ENCODE measurements around the gene MACROD2.
"Not testable (repeated sequence)": the region's sequence is repeated elsewhere in the genome, so short reads cannot be mapped to it uniquely, and the experiment has no call there.

MACROD2 gene

DNA sequence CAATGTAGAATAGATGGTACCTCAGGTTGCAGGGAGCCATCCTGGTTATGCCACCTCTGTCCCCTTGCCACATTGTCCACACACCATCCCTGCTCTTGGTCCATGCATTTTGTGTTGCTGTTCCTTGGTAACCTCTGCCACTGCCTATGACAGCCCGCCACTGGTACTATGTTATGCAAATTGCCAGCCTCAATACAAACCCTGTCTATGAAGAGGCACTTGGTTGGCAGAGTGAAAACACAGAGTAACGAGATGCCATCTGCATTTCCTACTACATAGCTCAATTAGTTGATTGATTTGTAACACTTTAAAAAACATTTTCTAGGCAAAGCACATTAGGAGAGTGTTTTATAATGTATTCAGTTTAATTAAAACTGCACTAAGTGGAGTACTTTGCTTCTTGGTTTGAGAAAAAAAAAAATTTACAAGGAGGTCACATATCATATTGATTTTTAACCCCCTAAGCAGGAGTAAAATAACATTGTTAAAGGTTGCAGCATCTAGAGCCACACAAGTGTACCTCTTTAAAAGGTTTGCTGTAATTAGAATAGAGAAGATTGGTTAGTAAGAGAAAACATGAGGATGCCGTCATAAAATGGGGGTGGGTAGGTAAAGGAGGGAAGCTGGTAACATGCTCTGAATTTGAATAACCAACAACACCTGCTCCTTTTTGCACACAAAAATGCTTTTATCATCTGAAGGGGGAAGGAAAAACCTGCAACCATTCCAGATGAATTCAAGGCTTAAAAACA lies 1760.9 kb downstream of the MACROD2 start:
- no peak for DNase-seq

DNA sequence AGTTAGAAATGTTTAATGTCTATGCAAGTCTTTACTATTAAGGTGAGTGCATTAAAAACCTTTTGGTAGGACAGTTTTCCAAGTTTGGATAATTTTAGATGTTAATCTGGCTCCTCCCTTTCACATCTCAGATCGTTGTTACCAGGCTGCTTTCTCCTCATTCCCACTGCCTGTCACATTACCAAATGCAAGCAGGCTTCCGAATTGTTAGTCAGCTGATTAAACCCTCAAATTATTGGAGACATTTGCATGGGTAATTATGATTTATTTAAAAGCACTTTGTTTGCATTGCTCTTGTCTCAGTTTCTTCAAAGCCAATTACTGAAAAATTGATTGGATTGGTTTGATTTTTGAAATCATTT lies 1761.4 kb downstream of the MACROD2 start:
- no peak for DNase-seq

DNA sequence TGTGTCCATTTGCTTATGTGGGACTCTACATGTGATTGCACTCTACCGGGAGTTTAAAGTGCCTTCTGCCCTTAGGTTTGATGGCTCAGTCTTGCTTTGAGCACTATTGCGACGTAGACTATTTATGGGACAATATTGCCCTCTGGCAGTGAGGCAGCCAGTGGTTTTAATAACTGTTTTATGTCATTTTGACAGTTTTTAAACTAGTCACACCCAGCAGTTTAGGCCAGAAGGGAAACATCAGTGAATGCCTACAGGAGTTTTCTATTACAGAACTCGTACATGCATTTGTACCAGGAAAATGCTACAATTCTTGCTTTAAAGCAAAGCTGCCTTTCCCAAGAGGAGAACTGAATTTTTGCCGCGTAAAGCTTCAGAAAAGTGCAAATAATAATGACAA lies 1764.3 kb downstream of the MACROD2 start:
- DNase-seq = no peak

DNA sequence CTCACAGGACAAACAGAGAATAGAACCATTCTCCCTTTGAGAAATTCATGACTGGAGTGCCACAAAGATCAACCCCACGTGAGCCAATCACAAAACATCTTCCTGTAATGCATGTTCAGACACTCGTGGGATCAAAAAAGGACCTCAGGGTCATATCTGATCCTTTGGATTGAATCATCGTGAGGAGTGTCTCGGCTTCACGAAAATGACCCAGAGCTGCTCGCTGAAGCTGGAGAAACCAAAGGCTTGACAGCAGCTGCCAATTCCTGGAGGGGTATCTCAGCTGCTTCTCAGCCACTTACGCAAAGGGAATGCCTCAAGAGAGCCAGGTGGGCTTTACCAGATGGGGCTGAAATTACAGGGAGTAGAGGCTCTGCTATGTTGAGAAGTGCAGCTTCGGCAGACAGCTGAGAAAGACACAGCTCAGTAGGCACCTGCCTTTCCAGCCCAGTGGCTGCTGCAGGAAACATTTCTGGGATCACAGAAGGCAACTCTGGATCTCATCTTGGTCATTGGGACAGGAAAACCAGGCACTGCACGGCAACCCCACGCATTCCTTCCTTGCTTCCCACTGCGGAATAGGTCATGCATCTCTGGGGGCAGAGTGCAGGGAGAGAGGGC lies 1764.8 kb downstream of the MACROD2 start:
- no peak for DNase-seq

DNA sequence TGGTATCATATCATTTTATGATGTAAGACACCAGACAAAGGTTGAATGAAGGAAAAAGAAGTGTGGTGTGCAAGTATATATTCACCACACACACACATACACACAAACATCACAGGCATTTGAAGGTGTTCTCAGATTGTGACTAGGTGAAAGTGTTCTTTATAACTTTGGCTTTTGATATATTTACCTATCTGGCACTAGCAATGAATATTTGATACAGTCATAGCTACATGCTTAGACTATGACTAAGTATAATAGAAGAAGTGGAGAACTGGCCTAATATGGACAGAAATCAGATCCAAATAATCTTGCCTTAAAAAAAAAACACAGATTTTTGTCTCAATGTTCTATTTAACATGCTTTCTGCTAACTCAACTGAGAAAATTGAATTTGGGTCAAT lies 1768.0 kb downstream of the MACROD2 start:
- DNase-seq = no peak

DNA sequence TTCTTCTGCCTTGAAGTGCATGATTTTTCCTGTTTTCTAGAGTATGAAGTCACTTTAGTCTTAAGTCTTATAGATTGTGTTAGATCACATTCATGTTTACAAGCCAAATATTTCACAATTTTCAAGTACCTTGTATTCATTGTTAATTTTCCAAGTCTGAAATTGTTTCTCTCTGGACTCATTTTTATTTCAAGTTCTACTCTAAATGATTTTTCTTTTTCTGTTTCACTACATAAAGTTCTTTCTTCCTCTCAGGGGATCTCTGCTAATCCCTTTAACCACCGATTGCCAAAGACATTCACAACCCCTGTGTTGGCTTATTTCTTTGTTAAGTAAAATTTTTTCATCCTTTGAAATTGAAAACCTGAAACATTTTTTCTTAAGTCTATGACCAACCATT lies 1772.3 kb downstream of the MACROD2 start:
- DNase-seq = no peak

DNA sequence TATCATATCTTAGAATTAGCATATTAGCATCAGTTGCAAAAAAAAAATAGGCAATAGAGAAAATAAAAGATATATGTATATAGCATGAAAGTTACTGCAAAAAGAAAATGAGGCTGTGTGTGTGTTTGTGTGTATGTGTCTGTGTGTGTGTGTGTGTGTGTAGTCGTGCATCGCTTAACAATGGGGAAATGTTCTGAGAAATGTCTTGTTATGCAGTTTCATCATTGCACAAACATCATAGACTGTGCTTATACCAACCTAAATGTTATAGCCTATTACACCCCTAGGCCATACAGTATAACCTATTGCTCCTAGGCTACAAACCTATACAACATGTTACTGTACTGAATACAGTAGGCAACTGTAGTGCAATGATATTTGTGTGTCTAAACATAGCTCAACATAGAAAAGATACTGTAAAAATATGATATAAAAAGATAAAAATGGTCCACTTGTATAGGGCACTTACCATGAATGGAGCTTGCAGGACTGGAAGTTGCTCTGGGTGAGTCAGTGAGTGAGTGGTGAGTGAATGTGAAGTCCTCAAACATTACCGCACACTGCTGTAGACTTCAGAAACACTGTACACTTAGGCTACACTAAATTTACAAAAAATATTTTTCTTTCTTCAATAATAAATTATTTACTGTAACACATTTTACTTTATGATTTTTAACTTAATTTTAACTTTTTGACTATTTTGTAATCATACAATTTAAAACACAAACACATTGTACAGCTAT lies 1772.9 kb downstream of the MACROD2 start:
- DNase-seq = no peak

DNA sequence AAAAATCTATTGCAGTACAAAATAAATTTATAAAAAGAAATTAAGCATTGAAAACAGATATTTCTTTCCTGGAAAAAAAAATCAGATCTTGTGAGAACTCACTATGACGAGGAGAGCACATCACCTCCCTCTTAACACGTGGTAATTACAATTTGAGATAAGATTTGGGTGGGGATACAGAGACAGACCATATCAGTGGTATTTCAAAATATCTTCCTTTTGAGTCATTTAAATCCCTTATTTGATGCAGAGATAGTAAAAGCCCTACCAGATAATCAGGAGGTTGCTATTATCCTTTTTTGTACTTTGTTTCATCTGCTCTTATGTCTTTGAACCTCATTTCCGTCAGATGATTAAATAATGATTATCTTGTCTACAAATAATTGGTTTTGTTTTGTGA lies 1777.5 kb downstream of the MACROD2 start:
- no peak for DNase-seq

DNA sequence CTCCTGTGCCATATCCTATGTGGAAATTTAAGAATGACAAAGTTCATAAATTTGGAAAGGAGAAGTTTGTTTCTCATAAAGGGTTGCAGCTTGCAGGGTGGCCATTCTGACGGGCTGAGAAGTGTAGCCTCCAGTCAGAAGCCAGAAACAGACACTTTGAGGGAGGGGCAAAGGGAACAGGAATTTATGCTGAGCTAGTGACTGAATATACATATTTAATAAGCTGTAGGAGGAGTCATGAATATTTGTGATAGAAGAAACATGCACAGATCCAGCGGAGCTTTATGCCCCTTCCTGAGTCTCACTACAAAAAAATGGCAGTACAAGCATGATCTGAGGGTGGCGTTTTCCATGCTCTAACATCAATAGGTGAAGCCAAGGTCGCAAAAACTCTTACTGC lies 1779.6 kb downstream of the MACROD2 start:
- no peak for DNase-seq

DNA sequence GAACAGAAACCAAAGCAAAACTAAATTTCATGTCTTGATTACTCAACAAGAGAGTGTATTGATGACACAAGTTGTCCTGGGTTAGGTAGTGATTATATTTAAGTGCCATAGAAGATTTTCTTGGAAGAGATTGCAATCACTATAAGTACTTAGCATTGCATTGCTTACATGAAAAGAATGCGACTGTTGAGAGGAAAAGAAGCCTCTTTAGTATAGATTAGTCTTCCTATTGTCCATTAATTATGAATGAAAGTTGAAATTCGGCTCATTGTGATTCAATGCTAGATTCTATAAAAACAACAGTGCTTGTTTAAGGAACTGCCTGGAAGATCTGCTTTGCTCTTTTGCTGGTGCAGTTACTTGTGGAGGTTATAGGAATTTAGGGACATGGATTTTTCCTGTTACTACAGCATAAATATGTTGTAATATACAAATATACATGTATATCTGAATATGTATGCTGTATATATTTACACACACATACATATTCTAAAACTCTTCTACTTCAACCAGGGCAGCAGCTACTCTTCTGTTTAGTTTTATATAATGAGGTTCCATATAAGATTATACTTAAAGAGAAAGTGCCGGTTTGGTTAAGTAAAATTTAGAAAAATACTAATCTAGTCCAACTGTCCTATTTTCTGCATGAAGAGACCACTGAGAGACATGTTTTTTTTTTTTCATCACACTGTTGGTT lies 1781.6 kb downstream of the MACROD2 start:
- DNase-seq = no peak

DNA sequence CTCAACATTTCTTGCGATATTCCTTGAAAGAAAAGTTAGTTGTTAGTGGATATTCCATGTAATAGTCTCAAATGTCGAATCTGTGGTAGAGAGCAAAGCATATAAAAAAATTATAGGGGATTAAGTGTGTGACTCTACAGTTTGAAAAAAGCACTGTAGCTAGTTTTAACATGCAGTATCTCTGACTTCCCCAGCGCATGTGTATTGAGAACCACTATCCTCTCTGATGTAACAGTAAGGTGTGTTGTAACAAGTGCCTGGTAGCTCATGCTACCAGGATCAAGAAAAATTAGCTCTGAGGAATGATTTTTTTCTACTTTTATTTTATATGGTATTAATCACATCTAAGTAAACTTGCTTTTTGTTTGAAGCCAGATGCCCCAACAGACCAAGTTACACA lies 1788.7 kb downstream of the MACROD2 start:
- DNase-seq = no peak

DNA sequence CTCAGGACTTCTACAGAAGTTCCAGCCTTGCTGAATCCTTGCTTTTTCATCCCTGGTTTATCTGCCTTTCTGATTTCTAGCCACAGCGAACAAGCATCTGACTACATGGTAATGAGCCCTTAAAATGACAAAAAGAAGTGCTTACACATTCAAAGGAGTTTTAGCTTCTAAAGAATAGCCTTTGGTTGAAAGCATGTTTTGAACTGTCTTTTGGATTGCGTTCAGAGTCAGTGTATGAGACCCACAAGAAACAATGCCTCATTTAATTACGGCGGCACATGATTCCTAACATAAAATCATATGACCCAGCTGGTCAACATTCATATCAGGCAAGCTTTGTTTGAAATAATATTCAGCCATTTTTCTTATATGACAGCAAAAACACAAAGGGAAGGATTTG lies 1793.8 kb downstream of the MACROD2 start:
- DNase-seq = no peak

DNA sequence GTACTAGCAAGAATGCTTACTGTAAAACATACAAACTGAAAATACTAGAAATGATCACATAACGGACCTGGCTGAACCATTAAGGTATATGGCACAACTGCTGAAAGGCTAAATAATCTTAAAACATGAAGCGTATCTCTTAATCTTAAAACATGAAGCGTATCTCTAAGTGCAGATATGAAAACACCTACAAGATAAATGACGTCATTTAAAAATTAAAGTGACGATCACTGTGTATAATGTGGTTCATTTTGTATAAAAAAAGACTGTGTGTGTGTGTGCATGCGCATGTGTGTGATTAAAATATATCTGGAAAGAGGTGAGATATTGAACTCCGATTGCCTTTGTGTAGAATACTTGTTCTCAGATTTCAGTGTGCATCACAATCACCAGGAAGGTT lies 1797.5 kb downstream of the MACROD2 start:
- DNase-seq = no peak

DNA sequence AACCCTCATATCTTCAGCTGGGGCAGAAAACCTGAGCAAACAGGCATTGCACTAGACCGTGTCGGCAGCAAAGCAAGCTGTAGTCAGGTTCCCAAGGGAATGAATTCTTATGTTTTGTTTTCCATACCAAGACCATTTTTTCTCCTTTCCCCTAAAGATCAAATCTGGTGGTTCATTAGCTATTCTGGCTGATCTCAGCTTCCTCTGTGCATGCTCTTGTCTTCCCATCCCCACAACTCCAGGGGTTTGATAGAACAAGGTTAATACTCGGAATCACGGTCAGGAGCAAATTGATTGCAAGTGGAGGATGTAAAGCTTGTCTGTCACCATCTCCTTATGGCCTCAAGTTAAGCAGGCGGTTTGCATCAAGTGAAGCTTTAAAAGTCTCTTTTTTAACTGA lies 1799.1 kb downstream of the MACROD2 start:
- no peak for DNase-seq

DNA sequence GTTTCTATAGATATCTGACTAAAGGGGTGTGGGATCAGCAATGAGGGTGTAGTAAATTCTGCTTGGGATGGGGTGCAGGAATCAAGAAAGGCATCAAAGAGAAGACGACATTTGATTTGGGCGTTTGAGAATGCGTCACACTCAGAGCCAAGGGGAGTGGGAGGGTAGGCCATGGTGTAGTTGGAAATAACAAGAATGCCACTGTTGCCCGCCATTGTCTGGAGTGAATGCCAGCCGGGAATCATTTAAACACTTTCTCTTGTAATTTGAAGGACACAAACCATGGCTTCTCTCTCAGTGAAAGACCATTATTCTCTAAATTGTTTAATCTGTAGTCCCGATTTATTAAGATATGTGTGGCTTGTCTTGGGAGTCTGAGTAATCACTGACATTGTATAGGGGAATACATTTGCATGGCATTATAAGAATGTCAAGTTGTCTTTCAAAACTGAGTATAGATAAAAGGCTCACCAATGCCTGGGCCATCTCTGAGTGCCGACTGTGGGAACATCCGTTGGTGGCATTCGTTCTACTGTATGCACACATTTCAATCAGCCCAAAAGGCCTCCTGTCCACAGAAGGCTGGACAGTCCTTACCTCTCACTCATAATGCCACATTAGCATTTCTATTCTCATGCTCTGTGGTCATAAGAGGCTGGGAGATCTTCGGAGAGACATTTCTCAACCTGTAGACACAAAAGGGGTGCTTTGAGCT lies 1800.1 kb downstream of the MACROD2 start:
- no peak for DNase-seq

DNA sequence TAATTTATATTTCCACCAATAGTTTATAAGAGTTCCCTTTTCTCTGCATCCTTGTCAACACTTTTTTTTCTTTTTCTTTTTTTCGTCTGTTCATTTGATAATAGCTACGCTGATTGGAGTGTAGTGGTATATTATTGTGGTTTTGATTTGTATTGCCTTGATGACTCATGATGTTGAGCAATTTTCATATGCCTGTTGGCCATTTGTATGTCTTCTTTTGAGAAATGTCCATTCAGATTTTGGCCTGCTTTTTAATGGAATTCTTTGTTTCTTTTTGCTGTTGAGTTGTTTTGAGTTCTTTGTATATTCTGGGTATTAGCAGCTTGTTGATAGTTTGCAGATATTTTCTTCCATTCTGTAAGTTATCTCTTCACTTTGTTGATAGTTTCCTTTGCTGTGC lies 1804.6 kb downstream of the MACROD2 start:
- DNase-seq = no peak

DNA sequence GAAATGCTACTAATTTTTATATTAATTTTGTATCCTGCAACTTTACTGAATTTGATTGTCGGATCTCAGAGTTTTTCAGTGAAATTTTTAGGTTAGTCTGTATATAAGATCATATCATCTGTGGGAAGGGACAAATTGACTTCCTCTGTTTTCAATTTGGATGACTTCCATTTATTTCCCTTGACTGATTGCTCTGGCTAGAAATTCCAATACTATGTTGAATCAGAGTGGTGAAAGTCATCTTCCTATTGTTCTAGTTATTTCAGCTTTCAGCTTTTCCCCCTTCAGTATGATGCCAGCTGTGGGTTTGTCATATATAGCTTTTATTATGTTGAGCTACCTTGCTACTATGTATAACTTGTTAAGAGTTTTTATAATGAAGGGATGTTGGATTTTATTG lies 1806.7 kb downstream of the MACROD2 start:
- DNase-seq = no peak

DNA sequence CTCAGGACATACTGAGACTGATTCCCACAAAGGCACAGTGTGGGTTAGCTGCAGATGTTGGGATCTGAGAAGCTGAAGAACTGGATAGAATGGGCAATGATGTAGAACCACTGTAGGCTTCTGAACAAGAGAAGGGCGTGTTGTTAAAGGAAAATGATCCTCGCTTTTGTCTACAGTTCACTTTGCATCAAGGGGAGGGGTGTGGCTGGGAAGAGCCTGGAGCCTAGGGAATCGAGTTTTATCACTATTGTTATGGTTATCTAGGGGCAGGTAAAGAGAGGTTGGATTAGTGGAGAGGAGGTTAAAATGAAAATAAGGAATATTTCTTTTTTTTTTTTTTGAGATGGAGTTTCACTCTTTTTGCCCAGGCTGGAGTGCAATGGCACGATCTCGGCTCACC lies 1809.8 kb downstream of the MACROD2 start:
- no peak for DNase-seq

DNA sequence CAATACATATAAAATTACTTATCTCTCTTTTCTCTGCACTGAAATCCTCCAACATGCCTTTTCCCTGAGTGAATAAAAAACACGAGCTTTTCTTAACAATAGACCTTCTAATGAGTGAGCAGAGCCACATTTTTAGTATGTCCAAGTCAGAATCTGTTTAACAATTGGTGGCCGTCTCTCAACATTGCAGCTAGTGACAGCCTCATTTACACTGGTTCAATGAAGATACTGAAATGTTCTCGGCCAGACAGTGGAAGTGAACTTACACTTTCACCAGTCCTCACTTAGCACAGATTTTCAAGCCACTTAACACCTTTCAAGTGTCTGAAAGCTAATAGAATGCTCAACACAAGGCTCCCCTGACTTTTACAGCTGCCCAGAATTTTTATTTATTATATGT lies 1810.8 kb downstream of the MACROD2 start:
- DNase-seq = no peak

DNA sequence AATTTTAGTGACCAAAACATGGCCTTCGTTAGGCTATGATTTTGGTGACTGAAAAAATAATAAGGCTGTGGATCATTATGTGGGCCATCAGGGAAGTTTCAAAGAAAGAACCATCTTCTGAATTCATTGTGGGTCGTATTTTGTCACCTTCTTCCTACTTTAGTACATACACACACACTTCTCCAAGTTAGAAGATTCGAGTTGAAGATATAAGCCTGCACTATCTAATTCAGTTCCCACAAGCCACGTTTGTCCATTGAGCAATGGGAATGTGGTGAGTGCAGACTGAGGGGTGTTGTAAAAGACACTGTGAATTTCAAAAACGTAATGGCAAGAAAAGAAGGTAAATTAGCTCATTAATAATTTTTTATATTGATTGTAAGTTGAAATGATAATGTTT lies 1812.0 kb downstream of the MACROD2 start:
- DNase-seq = no peak

DNA sequence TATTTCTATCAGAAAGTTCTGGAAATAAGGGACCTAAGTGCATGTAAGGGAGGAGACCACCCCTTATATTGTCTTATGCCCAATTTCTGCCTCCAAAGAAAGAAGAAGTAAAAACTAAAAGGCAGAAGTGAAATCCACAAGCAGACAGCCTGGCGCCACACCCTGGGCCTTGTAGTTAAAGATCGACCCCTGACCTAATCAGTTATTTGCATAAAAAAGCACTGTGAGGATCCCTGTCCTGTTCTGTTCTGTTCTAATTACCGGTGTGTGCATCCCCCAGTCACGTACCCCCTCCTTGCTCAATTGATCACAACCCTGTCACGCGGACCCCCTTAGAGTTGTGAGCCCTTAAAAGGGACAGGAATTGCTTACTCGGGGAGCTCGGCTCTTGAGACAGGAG lies 1812.5 kb downstream of the MACROD2 start:
- DNase-seq = not testable (repeated sequence)

DNA sequence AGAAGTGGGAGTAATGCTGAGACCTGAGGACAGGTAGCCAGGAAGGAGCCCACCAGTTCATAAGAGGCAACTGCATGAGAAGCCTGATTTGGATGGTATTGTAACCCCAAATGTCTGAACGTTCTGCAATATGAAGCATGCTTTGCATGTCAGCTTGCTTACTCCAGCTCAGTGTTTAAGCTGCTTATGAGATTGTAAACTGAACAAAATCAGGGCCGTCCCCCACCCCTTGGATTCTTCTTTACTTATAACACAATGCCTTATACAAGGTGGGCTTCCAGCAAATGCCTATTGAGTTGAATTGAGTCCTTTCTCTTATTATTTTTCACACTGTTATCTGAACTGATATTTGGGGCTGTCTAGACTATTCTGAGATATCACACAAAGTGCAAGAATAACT lies 1816.6 kb downstream of the MACROD2 start:
- no peak for DNase-seq

DNA sequence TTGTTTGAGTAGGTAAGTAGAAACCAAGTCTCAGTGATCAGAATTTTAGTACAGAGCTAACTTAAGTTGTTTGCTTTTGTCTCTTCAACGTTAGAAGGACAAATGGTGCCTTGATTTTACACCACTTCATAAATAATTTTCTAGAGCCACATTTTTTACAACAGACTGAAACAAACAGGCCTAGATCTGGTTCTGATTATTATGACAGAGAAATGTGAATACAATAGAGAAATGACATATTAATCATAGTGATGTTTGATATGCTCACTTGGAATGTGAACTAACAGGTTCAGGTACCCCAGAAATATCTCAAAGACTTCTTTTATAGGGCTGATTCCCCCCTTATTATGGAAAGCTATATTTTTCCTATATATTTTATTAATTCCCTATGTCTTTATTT lies 1817.4 kb downstream of the MACROD2 start:
- DNase-seq = no peak
